Measurements from ENCODE around the gene OR51M1.

DNA sequence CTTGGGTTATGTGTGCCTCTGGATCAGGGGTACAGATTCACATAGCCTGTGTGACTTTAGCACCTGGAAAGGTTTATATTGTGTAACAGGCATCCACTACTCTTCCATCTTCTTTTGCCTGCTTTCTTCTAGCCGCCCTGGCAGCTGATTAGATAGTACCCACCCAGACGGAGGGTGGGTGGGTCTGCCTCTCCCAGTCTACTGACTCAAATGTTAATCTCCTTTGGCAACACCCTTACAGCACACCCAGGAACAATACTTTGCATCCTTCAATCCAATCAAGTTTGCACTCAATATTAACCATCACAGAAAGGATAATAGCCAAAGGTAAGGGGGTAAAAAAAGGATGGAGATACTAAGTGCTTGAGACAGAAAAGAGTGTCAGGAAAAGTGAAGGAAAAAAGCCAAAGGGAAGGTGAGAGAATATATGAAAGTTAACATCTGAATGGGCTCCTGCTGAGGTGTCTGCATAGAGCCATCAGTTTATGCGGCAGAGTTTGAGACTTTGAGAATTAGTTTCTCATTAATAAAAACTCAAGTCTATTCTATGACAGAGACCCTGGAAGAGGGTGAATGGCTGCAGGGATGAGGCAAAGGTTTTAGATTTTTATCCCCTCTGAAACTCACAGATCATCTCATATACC is 34.9 kb upstream of the OR51M1 start:
- TF ChIP-seq ZNF311 (tag by site-specific recombination; IDR thresholded peaks at IDR 0.05; ENCODE audit: borderline replicate concordance) (no peak), ZFP3 (tag by site-specific recombination; IDR thresholded peaks at IDR 0.05; ENCODE audit: low read depth) (no peak), ZNF174 (tag by site-specific recombination; IDR thresholded peaks at IDR 0.05) (no peak)
